ENCODE results near the gene FOSL1.

FOSL1 gene
- 9.8 reads per million, percentile 31 among the genes with 10 or more reads in this experiment for total RNA-seq

GRCh38 chr11:65900125-65900898 lies at the start of gene FOSL1:
TSS of gene FOSL1 (minus strand) at chr11:65900388. CDS start at chr11:65900339, 49 bp downstream.
- peak; percentile 93 for DNase-seq

DNA sequence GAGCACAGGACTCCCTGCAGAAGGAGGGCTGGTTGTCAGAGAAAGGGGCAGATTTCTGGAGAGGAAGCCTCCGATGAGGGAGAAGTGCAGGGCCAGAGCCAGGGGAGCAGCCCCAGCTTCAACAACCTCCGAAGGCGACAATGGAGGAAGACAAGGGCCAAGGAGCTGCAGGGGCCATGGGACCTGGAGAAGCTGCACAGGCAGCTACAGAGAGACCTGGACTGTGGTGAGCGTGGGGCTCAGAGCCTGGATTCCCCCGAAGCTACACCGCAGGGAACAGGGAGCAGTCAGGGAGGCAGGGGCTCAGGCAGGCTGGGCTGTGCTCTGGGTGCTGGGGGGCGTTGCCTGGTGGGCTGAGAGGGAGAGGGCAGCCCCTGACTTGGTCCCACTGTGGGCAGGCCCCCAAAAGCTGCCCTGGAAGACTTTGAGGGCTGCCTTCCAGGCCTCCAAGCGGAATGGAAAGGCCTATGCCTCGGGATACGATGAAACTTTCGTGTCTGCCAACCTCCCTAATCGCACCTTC lies 47.5 kb upstream of the FOSL1 start:
- no peak for DNase-seq

DNA sequence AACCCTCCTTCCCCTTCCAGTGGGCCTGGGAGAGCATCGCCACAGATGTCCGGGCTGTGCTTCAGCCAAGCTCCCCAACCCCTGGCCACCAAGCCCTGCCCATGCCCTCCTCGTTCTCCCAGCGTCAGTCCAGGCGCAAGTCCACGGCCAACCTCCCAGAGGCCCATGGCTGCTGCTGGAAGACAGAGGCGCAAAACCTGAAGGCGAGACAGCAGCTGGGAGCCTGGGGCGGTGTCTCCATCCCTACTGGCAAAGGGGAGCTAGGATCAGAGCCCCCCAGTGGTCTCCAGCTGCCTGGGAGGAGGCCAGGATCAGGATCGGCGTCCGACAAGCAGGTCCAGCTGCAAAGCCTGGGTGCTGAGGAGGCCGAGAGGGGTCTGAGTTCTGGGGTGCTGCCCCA lies 46.9 kb upstream of the FOSL1 start:
- no peak for DNase-seq

DNA sequence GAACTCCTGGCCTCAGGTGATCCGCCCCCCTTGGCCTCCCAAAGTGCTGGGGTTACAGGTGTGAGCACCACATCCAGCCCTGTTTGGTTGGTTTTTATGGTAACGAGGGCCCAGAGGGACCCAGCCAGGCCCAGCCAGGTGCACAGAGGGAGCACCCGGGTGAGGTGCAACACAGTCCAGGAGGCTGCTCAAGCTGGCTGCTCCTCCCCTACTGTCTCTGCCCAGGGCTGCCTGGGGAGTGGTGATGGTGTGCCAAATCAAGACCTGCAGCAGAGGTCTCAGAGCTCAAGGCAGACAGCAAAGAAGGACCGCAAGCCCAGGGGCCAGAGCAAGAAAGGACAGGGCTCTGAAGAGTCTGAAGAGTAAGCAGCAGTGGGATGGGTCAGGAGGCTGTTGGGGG lies 46.5 kb upstream of the FOSL1 start:
- DNase-seq, result no peak

DNA sequence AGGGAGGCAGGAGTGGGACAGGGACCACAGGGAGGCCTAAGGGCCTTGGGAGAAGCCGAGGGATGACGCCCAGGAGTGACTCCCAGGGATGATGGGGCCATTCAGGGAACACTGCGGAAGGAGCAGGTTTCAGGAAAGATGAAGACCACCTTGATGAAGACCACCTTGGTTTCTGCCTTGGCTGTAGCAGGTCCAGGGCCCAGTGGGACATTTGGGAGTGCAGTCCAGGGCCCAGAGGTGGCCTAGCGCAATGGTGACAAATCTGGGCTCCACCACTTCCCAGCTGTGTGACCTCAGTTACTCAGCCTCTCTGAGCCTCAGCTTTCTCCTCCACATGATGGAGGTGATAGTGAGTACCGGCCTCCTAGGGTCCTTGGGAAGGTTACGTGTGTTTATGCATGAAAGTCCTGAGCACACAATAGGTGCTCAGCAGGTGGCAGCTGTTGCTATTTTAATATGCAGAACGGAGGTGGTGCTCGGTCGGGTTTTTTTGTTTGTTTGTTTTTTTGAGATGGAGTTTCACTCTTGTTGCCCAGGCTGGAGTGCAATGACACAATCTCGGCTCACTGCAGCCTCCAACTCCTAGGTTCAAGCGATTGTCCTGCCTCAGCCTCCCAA lies 45.9 kb upstream of the FOSL1 start:
- no peak for DNase-seq

DNA sequence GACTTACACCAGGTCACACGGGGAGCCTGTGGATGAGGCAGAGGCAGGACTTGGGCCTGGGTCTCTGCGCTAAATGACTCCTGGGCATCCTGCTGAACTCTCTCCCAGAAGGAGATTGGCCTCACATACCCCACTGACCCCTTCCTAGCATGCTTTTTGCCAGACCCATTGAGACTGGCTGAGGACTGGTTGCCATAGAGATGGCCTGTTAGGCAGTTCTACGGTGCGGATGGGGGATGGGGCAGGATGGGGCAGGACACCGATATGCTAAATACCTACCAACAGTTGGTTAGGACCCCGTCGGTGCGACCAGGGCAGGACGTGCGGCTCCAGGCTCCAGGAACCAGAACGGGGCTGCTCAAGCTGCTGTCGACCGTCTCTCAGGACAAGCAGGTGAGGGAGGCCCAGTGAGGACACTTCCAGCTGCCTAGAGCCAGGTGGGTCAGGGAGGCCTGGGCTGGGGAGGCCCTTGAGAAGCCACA lies 45.3 kb upstream of the FOSL1 start, which contains the start of gene TSGA10IP:
Gene TSGA10IP, plus strand, starts transcription at position 51 of the 482 bp plus-strand sequence. Its CDS starts 196 bp downstream, at position 247.
- no peak for DNase-seq

DNA sequence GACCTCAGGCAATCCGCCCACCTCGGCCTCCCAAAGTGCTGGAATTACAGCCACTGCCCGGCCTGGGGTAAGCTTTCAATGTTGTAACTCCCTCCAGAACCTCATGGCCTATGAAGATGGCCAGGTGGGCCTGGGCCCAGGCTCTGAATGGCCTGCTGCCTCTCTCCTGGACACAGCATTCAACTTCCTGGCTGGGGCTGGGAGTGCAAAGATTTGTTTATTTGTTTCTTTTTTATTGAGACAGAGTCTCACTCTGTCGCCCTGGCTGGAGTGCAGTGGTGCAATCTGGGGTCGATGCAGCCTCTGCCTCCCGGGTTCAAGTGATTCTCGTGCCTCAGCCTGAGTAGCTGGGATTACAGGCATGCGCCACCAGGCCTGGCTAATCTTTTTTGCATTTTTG lies 44.6 kb upstream of the FOSL1 start:
- DNase-seq, result no peak

GRCh38 chr11:65944191-65944590 lies 44.0 kb upstream of the FOSL1 start:
- no peak for DNase-seq

- no peak for DNase-seq
Measured at GRCh38 chr11:65942531-65942930, 42.3 kb upstream of the FOSL1 start.

- DNase-seq, result no peak
Measured at GRCh38 chr11:65941720-65942310, 41.6 kb upstream of the FOSL1 start.

DNA sequence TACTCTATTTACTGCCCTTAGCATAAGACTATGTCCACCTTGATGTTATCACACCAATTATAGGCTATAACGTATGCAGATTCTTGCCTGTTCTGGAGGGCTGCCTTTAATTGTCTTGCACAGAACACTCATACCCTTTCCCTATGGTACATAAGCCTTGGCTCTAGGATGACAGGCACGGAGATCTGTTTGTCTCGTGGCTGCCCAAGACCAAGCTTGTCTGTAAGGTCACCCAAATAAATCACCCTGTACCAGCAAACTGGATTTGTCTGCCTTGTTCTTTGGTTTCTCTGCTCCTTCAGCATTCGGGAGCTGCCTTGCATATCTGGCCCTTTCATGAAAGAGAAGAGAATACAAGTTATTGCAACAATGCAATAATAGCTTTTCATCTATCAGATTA lies 37.6 kb upstream of the FOSL1 start:
- no peak for DNase-seq

GRCh38 chr11:65934014-65934413 lies 33.8 kb upstream of the FOSL1 start:
- DNase-seq, result no peak

DNA sequence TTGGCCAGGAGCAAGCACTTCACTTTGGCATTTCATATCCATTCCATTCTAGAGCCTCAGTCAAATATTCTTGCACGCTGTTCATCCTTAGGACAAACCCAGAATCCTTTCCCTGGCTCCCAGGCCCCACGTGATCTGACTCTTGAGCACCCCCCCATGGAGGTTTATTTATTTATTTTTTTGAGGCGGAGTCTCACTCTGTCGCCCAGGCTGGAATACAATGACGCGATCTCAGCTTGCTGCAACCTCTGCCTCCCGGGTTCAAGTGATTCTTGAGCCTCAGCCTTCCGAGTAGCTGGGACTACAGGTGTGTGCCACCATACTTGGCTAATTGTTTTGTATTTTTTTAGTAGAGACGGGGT lies 32.4 kb upstream of the FOSL1 start:
- no peak for DNase-seq

DNA sequence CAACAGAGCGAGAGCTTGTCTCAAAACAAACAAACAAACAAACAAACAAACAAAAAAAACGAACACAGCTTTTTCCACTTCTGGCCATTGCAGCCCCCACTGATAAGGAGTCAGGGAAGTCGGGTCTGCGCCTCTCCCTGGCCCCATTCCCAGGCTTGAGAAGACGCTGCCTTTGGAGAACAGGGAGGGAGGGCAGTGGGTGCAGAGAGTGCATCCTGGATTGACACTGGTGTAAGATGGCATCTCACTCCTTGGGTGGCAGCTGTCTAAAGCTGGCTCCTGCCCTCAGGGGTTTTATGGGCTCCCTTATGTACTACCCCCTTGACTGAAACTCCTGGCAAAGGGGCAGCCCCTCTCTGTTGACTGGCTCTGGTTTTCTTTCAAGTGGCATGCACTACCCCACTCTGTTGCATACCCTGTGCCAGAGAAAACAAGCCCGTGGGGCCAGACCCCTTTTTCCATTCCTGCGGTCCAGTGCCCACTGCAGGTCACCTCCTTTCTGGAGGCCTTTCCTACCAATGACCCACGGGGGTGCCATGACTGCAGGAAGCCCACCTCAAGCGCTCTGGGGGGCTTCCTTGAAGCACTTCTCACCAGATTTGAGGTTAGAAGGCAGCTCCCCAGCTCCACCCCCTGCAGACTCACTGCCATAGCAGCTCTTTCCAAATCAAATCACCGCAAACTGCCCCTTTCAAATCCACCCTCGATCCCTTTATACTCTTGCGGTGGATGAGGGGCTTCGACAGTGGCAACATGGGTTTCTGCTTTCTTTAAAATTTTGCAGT lies 31.8 kb upstream of the FOSL1 start:
- DNase-seq, result no peak

DNA sequence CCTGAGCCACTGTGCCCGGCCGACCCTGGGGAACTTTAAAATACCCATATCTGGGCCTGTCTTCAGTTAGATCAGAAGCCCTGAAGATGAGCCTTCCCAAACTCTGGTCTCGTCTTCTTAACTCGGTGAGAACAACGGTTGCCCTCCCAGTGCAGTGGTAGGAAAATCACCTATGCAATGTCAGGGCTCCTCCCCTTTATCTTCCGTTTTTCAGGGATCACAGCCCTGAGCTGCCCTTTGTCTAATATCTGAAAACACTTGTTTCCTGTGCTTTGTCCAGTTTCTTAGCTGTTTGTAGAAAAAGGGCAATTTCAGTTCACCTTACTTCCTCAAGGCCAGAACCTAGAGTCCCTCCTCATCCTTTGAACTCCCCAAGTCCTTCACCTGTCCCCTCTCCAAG lies 28.5 kb upstream of the FOSL1 start:
- no peak for DNase-seq

GRCh38 chr11:65927904-65928397 lies 27.8 kb upstream of the FOSL1 start:
- peak; percentile 64 for DNase-seq

GRCh38 chr11:65925397-65925796 lies 25.2 kb upstream of the FOSL1 start:
- no peak for DNase-seq

DNA sequence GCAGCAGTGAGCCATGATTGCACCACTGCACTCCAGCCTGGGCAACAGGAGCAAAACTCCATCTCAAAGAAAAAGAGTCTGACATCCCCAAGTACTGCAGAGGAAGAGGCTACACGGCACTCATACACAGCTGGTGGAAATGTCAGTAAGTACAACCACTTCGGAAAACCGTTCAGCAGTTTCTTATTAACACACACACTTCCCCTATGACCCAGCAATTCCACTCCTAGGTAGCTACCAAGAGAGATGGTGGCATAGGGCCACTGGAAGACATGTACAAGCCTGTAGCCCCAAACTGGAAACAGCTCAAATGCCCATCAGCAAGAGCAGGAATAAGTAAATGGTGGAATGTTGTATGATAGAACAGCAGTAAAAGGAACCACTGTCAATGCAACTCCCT lies 22.4 kb upstream of the FOSL1 start:
- DNase-seq, result no peak

DNA sequence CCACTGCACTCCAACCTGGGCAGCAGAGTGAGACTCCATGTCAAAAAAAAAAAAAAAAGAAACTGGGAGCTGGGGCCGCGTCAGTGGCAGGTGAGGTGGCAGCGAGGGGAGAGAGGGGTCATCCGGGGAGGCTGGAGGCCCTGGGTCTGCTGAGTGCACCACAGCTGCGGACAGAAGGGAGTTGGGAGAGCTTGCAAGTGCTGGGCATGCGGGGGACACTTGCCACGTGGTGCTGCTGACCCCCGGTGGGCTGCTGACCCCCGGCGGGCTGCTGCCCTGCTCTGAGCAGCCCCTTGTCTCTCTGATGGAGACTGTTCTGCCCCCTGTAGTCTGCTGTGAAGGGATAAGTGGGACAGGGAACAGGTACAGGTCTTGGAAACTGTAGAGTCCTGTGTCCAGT lies 21.7 kb upstream of the FOSL1 start:
- DNase-seq, result no peak

DNA sequence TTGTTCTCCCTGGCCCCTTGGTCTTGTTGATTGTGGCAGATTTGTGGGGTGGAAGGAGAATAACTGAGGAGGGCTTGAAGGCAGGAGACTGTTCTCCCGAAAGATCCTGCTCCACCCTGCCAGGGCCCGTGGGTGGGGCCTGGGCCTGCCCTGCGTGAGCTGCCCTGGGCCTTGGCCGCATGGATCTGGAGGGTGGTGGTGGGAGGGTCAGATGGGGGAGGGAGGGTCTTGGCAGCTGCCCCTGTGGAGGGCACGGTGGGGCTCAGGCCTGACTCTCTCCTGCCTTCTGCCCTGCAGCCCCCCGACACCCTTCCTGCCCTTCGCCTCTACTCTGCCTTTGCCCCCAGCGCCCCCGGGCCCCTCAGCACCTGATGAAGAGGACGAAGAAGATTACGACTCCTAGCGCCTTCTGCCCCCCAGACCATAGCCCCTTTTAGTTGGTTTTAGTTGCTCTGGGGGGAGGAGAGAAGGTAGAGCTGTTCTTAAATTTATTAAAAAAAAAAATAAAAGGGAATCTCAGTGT lies 20.9 kb upstream of the FOSL1 start:
- DNase-seq, result no peak

DNA sequence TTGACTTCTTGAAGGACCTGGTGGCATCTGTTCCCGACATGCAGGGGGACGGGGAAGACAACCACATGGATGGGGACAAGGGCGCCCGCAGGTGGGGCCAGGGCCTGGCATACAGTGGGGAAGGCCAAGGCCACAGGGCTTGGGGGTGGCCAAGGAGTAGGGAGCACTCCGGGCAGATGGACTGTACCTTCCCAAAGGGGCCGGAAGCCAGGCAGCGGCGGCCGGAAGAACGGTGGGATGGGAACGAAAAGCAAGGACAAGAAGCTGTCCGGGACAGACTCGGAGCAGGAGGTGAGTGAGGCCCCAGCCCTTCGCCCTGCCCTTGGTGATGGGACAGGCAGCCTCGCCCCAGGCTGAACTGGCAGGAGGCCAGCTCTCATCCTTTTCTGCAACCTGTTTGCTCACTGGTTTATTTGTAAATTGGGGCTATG lies 20.2 kb upstream of the FOSL1 start:
- no peak for DNase-seq

Measured in effector CD4-positive, alpha-beta T cell (primary cell).